ENCODE measurements around the gene LEMD2.
"Not testable (repeated sequence)": the region's sequence is repeated elsewhere in the genome, so short reads cannot be mapped to it uniquely, and the experiment has no call there.

LEMD2 gene

DNA sequence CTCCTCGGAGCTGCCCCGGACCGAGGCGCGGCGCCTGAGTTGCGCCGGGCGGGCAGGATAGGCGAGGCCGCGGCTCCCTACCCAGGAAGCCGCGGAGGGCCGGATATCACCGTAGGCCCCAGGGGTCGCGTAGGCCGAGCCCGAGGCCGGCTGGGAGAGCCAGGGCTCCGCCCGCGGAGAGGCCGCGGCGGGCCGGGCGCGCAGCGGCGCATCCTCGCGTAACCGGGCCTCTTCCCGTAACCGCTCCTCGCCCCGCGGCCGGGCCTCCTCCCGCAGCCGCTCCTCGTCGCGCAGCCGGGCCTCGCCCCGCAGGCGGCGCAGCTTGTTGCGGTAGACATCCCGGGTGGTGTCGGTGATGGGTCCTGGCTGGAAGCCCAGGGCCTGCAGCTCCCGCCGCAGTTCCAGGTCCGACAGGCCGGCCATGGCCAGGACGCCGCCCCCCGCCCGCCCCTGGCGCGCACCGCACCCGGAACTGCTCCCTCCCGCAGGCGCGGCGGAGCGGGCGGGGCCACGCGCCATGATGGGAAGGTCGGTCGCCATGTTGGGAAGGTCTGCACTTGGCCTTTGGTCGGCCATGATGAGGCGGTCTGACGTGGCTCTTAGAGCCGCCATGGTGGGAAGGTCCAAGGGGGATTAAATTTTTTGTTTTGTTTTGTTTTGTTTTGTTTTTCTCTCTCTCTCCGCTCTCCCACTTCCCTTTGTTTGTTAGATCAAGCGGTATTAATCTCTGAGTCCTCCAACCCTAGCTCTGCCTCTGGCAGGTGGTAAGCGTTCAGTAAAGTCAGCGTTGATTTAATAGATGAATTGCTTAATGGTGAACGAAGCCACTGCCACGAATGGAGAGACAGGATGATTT is at the start of gene LEMD2:
LEMD2 (minus strand) TSS at position 437 of the 856 bp plus-strand sequence; CDS start at position 423, 14 bp downstream.
- H3K27me3 Mint-ChIP-seq = no peaks in the 10 kb centered on the region
- peaks cover 23% of the 10 kb centered on the region for H3K36me3 Mint-ChIP-seq (ENCODE audit: low read depth)
- H3K27ac Mint-ChIP-seq = peak within 1 kb of the TSS; percentile 98
- peak within 1 kb of the TSS; percentile 96 for H3K4me3 Mint-ChIP-seq
- peaks cover 48% of the 10 kb centered on the region for H3K4me1 Mint-ChIP-seq (ENCODE audit: low read depth)
- H3K9me3 Mint-ChIP-seq = no peaks in the 10 kb centered on the region

DNA sequence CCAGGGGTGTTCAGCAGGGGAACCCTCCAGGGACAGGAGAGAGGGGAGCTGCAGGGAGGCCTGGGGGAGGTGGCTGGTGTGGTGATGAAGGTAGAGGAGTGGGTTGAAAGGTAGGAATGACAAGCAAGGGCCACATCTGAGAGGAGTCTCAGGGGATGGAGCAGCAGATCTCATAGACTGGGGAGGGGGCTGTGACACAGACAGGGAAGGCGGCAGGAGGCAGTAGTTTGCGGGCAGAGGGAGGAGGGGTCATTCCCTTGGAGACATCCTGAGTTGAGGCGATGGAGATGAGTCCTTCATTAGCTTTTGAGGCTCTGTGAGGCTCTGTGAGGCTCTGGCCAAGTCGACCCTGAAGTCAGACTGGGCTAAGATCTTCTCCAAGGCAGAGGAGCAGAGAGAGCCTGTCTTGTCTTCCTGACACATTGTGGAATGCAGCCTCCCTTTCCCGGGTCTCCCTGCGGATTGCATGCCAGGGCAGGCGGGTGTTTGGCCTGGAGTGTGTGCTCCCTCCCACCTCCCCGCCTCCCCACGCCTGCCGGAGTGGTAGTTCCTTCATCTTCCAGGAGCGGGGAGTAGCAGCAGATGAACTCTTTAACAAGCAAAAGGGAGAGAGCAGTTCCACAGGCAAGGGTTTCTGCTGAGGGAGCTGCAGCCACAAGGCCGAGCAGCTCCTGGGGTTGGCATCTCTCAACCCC is 49.2 kb upstream of the LEMD2 start:
- Mint-ChIP-seq H3K4me1 (ENCODE audit: low read depth) (peaks cover 15% of the 10 kb centered on the region), H3K36me3 (ENCODE audit: low read depth) (no peaks in the 10 kb centered on the region), H3K27ac (no peak overlapping the region), H3K27me3 (peaks cover 9% of the 10 kb centered on the region), H3K4me3 (no peak overlapping the region), H3K9me3 (no peaks in the 10 kb centered on the region)

DNA sequence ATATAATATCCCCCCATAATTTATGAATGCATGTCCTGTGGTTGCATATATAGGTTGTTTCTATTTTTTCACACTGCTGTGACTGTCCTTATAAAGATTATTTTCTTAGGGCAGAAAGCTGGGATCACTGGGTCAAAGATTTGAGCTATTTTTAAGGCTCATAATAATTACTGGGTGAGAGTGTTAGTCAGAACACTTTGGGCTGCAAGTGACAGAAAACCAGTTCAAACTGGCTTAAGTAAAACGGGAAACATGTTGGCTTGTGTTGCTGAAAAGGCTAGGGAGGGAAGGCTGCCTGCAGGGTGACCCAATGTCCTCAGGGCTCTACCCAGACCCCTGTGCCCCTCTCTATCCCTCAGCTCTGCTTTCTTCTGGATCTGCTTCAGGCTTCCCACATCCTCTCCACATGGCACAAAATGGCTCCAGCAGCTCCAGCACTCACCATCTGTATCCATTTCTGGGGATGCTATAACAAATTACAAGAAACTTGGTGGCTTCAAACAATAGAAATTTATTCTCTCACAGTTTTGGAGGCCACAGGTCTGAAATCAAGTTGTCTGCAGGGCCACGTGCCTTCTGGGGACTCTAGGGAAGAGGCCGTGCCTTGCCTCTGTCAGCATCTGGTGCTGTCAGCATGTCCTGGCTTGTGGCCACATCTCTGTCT is 48.0 kb upstream of the LEMD2 start:
- no peaks in the 10 kb centered on the region for H3K9me3 Mint-ChIP-seq
- H3K27ac Mint-ChIP-seq = no peak overlapping the region
- H3K27me3 Mint-ChIP-seq = peaks cover 9% of the 10 kb centered on the region
- no peaks in the 10 kb centered on the region for H3K36me3 Mint-ChIP-seq (ENCODE audit: low read depth)
- no peak overlapping the region for H3K4me3 Mint-ChIP-seq
- H3K4me1 Mint-ChIP-seq (ENCODE audit: low read depth) = peaks cover 15% of the 10 kb centered on the region

DNA sequence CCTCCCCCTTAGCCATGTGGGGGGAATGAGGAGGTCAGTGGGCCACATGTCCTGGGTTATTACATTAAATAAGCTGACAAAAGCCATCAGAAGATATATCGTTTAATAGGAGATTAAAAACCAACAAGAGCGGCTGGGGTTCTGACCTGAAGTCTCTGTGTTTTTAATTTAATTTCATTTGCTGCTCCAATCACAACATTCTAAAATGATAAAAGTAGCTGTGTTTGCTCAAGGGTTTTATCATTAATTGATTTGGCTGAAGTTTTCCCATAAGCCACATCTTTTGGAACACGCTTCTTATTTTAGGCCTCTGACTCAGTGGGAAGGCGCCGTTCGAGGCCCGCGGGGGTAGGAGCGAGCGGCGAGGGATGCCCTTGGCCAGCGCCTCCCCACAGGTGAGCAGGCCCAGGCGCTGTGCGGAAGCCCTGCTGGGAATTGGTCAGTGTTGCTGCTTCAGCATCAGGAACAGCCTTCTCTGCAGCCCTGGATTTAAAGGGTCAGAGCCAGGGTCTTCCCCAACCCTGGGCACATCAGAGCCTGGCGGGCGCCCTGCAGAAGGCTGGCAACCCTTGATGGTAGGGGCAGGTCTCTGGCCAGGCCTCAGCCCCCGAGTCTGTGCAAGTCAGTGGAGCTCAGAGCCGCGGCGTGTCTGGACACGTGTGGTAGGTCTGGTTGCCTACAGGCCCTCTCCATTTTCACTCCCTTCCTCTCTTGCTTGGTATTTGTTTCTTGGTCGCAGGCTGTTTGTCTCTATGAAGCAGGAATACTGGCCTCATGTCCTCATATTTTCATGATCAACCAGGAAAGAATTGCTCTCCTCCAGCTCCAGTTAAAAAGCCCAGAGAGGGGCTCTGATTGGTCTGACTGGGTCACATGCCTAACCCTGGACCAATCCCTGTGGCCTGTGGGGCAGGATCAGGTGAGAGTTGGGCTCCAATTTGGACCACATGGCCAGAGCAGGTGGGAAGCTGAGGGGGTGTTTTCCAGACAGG is 45.8 kb upstream of the LEMD2 start:
- peaks cover 6% of the 10 kb centered on the region for H3K4me1 Mint-ChIP-seq (ENCODE audit: low read depth)
- H3K9me3 Mint-ChIP-seq = no peaks in the 10 kb centered on the region
- H3K27ac Mint-ChIP-seq = no peak overlapping the region
- no peaks in the 10 kb centered on the region for H3K36me3 Mint-ChIP-seq (ENCODE audit: low read depth)
- no peak overlapping the region for H3K4me3 Mint-ChIP-seq
- H3K27me3 Mint-ChIP-seq = peaks cover 9% of the 10 kb centered on the region

DNA sequence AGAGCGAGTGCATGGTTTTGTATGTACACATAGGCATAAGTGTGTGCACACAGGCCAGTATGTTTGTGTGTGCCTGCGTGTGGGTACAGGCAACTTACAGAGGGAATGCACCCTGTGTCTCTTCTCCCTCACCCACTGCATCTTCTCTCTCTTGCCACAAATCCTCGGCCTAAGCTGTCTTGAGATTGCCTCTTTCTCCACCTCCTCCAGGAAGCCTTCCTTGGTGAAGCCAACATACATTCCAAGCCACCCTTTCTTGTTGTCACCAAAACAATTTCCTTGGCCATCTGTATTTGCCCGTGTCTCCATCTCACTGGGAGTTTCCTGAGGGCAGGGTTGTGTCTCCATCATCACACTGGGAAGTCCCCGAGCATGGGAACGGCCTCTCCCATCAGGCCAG is 44.7 kb upstream of the LEMD2 start:
- H3K27ac Mint-ChIP-seq = no peak overlapping the region
- H3K4me1 Mint-ChIP-seq (ENCODE audit: low read depth) = no peaks in the 10 kb centered on the region
- H3K9me3 Mint-ChIP-seq = no peaks in the 10 kb centered on the region
- no peak overlapping the region for H3K4me3 Mint-ChIP-seq
- H3K36me3 Mint-ChIP-seq (ENCODE audit: low read depth) = no peaks in the 10 kb centered on the region
- H3K27me3 Mint-ChIP-seq = peaks cover 14% of the 10 kb centered on the region

DNA sequence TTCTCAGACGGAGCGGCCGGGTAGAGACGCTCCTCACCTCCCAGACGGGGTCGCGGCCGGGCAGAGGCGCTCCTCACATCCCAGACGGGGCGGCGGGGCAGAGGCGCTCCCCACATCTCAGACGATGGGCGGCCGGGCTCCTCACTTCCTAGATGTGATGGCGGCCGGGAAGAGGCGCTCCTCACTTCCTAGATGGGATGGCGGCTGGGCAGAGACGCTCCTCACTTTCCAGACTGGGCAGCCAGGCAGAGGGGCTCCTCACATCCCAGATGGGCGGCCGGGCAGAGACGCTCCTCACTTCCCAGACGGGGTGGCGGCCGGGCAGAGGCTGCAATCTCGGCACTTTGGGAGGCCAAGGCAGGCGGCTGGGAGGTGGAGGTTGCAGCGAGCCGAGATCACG is 43.9 kb upstream of the LEMD2 start:
- not testable (repeated sequence) for H3K4me3 Mint-ChIP-seq; H3K27ac Mint-ChIP-seq; H3K36me3 Mint-ChIP-seq (ENCODE audit: low read depth); H3K4me1 Mint-ChIP-seq (ENCODE audit: low read depth); H3K9me3 Mint-ChIP-seq
- H3K27me3 Mint-ChIP-seq = peaks cover 14% of the 10 kb centered on the region

DNA sequence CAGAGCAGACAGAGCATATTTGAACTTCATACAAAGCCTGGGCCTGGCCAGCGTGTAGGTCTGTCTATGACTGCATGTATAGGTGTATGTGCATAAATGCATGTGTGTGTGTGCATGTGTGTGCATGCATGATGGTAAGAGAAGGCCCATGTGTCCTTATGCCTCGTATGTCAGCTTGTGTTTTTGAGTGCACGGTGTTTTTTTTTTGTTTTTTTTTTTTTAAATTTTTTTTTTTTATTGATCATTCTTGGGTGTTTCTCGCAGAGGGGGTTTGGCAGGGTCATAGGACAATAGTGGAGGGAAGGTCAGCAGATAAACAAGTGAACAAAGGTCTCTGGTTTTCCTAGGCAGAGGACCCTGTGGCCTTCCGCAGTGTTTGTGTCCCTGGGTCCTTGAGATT is 42.8 kb upstream of the LEMD2 start:
- H3K36me3 Mint-ChIP-seq (ENCODE audit: low read depth); H3K9me3 Mint-ChIP-seq; H3K27me3 Mint-ChIP-seq; H3K4me1 Mint-ChIP-seq (ENCODE audit: low read depth); H3K4me3 Mint-ChIP-seq; H3K27ac Mint-ChIP-seq: not testable (repeated sequence)

DNA sequence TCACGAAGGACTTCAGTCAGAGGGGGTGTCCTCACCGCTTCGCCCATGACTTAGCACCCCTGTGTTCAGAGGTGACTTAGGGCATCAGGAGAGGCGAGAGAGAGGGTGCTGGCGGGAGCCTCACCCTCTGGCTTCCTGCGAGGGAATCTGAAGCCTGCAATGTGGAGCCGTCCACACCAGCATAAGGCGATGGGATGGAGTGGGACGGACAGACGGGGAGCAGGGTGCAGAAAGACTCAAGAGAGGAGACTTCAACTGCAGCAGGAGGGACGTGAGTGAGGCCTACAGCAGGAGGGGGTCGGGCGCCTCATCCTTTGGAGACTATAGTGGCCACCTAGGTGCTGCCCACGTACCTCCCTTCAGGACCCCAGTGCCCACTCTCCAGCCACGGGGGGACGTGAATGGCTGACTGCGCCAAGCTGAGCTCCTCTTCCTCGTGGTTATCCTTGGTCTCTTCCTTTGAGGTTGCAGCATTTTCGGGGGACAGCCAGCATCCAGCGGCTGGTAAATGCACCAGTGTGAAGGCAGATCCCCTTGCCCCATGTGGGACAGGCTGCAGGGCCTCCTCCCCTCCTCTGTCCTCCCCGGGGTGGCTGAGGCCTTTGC is 41.8 kb upstream of the LEMD2 start:
- Mint-ChIP-seq H3K27ac (no peak overlapping the region), H3K9me3 (no peaks in the 10 kb centered on the region), H3K4me3 (no peak overlapping the region), H3K4me1 (ENCODE audit: low read depth) (no peaks in the 10 kb centered on the region), H3K36me3 (ENCODE audit: low read depth) (no peaks in the 10 kb centered on the region), H3K27me3 (peaks cover 5% of the 10 kb centered on the region)

DNA sequence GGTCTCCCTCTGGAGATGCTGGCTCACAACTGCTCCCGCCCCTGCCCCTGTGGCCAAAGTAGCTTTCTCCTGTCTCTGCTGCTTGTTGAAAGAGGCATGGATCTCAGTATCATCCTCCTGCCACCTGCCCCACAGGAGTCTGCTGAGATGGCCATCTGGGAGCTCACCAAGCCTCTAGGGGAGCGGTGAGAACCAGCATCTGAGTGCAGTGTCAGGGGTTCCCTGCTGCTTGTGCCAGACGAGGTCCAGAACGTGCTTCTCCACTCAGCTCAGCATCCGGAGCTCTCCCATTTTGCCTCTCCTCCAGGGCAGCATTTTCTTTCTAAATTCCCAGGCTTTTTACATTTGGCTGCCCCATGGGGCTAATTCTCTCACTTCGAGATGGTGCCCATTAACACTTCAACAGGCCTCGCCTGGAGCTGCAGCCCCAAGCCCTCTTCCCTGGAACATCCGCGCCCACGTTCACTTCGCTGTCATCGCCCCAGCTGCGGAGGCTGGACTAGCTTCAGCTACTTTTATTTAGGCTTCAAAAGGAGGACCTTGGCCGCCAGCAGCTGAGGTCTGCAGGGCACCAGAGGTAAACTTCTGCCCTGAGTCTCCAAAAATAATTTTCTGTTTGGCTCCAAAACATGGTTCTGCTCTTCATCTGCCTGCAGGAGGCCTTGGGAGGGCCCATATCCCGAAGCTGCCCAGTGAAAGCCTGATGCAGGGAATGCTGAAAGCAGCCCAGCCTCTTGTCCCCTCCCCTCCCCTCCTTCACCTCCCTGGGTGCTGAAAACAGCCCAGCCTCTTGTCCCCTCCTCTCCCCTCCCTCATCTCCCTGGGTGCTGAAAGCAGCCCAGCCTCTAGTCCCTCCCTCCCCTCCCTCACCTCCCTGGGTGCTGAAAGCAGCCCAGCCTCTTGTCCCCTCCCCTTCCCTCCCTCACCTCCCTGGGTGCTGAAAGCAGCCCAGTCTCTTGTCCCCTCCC is 40.1 kb upstream of the LEMD2 start:
- Mint-ChIP-seq H3K27ac (no peak overlapping the region), H3K4me3 (no peak overlapping the region), H3K4me1 (ENCODE audit: low read depth) (no peaks in the 10 kb centered on the region), H3K36me3 (ENCODE audit: low read depth) (no peaks in the 10 kb centered on the region), H3K9me3 (no peaks in the 10 kb centered on the region), H3K27me3 (peaks cover 5% of the 10 kb centered on the region)

DNA sequence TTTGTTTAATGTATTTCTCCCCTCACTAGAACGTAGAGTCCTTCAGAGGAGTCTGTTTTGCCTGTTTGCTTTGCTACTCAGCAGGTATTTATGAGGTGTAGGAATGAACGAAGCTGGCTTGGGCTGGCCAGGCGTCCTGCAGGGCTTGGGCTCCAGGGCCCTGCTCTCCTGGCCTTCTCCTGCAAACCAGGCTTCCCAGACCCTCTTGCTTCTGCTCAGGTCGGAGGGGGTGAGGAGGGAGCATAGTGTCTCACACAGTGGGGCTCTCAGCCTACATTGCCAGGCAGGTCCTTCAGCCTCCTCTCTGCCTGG is 39.5 kb upstream of the LEMD2 start:
- no peak overlapping the region for H3K4me3 Mint-ChIP-seq
- no peak overlapping the region for H3K27ac Mint-ChIP-seq
- no peaks in the 10 kb centered on the region for H3K4me1 Mint-ChIP-seq (ENCODE audit: low read depth)
- H3K9me3 Mint-ChIP-seq = no peaks in the 10 kb centered on the region
- H3K36me3 Mint-ChIP-seq (ENCODE audit: low read depth) = no peaks in the 10 kb centered on the region
- H3K27me3 Mint-ChIP-seq = peaks cover 5% of the 10 kb centered on the region

DNA sequence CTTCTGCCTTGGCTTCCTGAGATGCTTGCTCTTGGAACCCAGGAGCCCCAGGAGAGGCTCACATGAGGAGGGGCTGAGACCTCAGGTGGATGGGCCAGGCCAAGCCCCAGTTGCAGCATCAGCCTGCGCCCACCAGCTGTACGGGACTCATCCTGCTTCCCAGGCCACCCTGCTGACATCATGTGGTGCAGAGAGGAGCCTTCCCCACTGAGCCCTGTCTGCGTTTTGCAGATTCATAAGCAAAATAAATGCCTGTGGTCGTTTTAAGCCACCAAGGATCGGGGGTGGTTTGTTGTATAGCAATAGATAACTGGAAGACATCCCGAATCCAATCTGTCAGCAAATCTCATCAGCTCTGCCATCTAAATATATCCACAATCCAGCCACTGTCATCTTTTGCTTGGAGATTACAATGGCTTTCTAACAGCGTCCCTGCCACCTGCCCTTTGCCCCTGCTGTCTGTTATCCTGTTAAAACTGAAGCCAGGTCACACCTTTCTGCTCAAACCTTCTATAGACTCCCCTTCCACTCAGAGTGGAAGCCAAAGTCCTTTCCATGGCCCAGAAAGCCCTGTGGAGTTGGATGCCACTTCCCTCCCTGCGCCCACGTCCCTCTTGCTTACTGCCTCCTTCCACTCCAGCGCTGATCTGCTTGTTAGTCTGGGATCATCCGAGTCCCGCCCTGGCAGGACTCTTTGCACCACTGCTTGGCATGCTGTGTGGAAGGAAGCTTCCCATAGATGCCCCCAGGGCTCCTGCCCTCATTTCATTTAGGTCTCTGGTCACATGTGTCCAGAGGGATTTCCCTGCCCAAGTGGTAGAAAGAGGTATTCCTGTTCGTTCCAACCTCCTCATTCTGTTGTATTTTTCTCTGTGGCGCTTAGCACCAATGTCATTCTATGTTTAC is 38.9 kb upstream of the LEMD2 start:
- Mint-ChIP-seq H3K36me3 (ENCODE audit: low read depth) (no peaks in the 10 kb centered on the region), H3K4me1 (ENCODE audit: low read depth) (no peaks in the 10 kb centered on the region), H3K4me3 (no peak overlapping the region), H3K9me3 (no peaks in the 10 kb centered on the region), H3K27ac (no peak overlapping the region), H3K27me3 (peaks cover 8% of the 10 kb centered on the region)

DNA sequence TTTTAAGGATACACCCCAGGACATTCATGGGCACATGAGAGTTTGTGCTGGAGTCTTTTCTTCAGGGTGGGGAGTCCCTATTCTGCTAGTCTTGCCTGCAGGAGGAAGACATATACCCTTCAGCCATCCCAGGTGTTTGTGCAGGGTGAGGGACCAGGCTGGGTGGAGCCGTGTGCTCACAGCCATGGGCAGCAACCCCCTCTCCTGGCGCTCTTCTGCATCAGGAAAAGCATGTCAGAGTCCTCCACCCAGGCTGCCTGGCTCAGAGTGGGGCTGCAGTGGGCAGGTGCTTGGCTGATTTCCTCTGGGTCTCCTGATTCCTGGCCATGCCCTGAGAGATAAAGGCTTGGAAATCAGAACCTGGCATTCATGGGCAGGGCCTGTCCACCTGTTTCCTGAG is 37.6 kb upstream of the LEMD2 start:
- Mint-ChIP-seq H3K36me3 (ENCODE audit: low read depth) (no peaks in the 10 kb centered on the region), H3K4me1 (ENCODE audit: low read depth) (no peaks in the 10 kb centered on the region), H3K27me3 (peaks cover 9% of the 10 kb centered on the region), H3K4me3 (no peak overlapping the region), H3K9me3 (no peaks in the 10 kb centered on the region), H3K27ac (no peak overlapping the region)

All from stimulated activated naive CD8-positive, alpha-beta T cell treated with anti-CD3 and anti-CD28 coated beads, Interleukin-15, Interleukin-2, amounts not matched to agents 100 ng/mL and 50 ng/mL, for 24 hours (primary cell).